HG03175 (cell line): ENCODE results near the gene PDZD4.

Source experiments
- ATAC-seq: cut with Tn5 transposase; IDR thresholded peaks from one replicate; pipeline ENCODE4 v1.9.1; 2021; ENCODE audit warnings: mild to moderate bottlenecking, moderate library complexity; ENCODE audit not compliant: unreplicated experiment

The PDZD4 gene

DNA sequence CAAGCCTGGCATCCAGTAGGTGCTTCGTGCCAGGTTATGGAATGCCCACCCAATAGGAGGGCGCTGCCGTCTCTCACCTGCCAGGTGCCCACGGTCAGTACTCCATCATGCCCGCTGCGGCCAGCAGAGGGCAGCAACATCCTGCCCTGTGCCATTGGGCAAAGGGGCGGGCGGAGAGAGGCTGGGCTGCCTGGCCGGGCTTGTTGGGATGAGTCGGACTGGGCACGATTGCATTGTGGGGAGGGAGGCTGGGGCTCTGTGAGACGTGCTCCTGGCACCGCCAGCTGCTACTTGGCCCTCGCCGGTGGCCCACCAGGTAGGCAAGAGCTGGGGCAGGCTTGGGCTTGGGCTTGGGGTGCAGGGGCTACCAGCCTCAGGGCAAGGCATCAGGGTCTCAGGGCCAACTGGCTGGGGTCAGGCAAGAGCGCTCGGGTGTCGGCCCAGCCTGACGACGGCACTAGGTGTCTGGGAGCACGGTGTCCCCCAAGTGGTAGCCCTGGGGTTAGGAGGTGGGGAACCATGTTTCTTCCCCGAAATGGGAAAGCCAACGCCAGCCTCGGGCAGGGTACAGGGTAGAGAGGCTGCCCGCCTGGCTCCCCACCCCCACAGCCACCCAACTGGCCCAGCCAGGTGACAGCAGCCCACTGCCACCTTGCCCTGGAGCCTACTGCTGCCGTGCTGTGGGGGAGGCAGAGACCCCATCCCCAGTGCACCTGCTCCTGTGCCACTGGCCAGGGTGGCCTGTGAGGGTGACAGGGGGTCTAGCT, 66.2 kb downstream of the PDZD4 start, which contains the start of gene PLXNB3:
PLXNB3 (plus strand) TSS at position 261 of the 767 bp plus-strand sequence. CDS start 1,287 bp downstream, outside the sequence.
- ATAC-seq = no peak

DNA sequence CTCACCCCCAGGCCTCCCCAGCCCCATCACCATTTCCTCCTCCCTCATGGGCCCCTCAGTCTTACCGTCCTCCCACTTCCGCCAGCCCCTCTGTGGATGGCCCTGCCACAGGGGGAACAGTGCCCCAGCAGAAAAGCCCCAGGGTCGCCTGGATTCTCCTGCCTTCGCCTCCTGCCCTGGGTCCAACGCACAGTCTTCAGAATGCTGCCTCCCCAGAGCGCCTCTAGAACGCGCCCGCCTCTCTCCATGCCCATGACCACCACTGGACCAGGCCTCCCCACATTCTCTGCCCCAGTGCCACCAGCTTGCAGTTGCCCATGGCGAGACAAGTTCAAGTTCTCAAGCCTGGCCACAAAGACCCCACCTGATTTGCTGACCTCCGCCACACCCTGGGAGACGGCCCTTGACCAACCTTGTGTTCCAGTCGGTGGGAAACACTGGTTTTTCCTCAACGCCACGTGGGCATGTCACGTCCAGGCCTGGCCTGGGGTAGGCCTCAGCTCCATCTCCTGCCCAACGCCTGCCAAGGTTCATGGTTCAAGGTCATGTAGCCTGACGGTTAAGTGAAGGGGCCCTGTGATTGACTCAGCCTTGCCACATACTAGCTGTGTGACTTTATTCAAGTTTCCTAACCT, 66.9 kb downstream of the PDZD4 start:
- no peak for ATAC-seq

DNA sequence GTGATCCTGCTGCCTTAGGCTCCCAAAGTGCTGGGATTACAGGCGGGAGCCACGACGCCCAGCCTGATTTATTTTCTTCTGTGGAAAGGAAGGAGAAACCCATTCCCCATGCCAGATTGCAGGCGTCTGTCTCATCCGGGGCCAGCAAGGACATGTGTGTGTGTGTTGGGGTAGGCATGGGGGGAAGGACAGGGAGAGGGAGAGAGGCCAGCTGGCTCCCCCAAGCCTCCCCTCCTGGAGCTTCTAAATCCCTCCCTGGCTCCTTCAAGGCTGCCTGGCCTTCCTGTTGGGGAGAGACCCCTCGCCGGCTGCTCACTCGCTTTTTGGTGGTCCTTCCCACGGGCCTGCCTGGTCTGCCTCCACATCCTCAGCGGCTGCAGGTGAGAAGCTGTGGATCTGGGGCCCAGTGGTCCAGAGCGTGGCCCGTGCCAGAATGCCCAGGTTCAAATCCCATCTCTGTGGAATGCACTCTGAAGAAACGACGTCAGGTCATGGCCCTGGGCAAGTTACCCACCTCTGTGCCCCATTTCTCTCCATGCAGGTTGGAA, 67.6 kb downstream of the PDZD4 start:
- no peak for ATAC-seq

DNA sequence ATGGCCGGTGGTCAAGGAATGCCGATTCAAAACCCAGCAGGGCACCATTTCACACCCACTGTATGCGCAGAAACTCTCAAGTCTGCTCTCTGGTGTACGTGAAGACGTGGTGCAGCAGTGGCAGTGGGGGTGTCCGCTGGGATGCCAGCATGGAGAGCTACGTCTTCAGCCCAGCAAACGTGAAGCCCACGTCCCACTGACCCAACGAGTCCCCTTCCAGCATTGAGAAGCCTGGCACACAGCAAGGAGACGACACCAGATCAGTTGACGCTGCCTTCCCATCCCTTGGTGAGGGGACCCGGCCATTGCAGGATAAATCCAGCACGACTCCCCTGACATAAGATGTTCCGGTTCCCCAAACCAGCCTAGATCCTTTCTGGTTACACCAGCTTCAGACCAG, 68.5 kb downstream of the PDZD4 start:
- ATAC-seq = no peak

DNA sequence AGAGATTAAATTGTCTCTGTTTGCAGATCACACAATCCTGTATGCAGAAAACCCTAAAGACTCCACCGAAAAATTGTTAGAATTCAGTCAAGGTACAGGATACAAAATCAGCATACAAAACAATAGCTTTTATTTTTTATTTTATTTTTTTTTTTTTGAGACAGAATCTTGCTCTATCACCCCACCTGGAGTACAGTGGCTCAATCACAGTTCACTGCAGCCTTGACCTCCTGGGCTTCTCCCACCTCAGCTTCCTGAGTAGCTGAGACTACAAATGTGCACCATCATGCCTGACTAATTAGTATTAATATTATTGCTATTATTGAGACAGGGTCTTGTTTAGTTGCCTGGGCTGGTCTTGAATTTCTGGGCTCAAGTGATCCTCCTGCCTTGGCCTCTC, 75.2 kb downstream of the PDZD4 start:
- ATAC-seq = no peak
